Tibial artery (tissue), 4 donors: Measurements from ENCODE around the gene ENPP3.

Experiments used
- DNase-seq, 2 donors: peaks; one replicate each; pipeline ENCODE4 v3.0.0-alpha.2; 2019
- H3K27ac ChIP-seq, 2 donors: fragments of 200-600 bp; sonication (generic) in 1 of 2; 1 replicate in 1 of 2; 2 replicates in 1 of 2; pipeline ENCODE4 v1.5.1; 2018 to 2019; ENCODE audit warnings: mild to moderate bottlenecking in 1 of 2
- H3K27me3 ChIP-seq, 2 donors: fragments of 200-600 bp; sonication (generic) in 1 of 2; one replicate each; pipeline versions ENCODE4 v1.5.1 to v1.6.0; 2016 to 2019
- H3K36me3 ChIP-seq, 3 donors: fragments of 200-600 bp; sonication (generic) in 2 of 3; one replicate each; pipeline ENCODE4 v1.5.1; 2016 to 2019; ENCODE audit warnings: mild to moderate bottlenecking in 2 of 3
- H3K4me1 ChIP-seq, 4 donors: fragments of 200-600 bp; sonication (generic) in 2 of 4; 1 replicate in 3 of 4; 2 replicates in 1 of 4; pipeline ENCODE4 v1.5.1; 2016 to 2019
- H3K4me3 ChIP-seq, 2 donors: fragments of 200-600 bp; sonication (generic) in 1 of 2; 1 replicate in 1 of 2; 2 replicates in 1 of 2; pipeline ENCODE4 v1.5.1; 2018 to 2019; ENCODE audit warnings: mild to moderate bottlenecking in 2 of 2
- H3K9me3 ChIP-seq, 3 donors: fragments of 200-600 bp; sonication (generic) in 1 of 3; one replicate each; pipeline ENCODE4 v1.5.1; 2016 to 2019
- intact Hi-C: fragments of 100-400 bp; cut with DNase I; formaldehyde crosslinking; loops from one replicate; pipeline ENCODE4 v1.15.0; 2023; ENCODE audit warnings: low total_unique reads
- TF ChIP-seq, protein P1 (sequence below), 2 experiments: fragments of 200-600 bp in 1 of 2; fragments of 450-650 bp in 1 of 2; IDR thresholded peaks; one replicate each; pipeline ENCODE4 v1.5.1; 2017 to 2019; ENCODE audit warnings: antibody characterized with exemption in 2 of 2, mild to moderate bottlenecking in 1 of 2, moderate library complexity in 1 of 2

The ENPP3 gene

DNA sequence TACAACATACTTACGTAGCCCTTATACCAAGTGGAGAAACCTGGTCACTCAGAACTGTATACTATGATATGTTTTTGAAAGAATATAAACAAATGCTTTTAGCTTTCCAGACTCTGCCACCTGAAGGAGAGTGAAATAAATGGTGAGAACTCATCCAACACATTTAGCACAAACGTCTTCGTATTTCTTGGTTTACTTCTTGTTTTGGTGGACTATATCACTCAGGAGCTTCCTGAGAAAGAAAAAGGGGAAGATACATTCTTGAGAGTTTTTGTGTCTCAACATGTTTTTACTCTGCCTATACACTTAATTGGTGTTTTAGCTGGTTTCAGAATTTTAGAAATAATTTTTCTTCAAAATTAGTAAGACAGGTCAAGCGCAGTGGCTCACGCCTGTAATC is 93.2 kb downstream of the ENPP3 start:
- DNase-seq, result no peak
- intact Hi-C loops, result no loop called here
- Histone ChIP-seq H3K36me3 (no peaks in the 10 kb centered on the region), H3K4me1 (peaks cover 0 to 5% (median 1%) of the 10 kb centered on the region in 4 donors), H3K4me3 (no peak overlapping the region), H3K27ac (no peak overlapping the region), H3K9me3 (no peaks in the 10 kb centered on the region), H3K27me3 (no peaks in the 10 kb centered on the region)
- TF ChIP-seq, protein P1, sequence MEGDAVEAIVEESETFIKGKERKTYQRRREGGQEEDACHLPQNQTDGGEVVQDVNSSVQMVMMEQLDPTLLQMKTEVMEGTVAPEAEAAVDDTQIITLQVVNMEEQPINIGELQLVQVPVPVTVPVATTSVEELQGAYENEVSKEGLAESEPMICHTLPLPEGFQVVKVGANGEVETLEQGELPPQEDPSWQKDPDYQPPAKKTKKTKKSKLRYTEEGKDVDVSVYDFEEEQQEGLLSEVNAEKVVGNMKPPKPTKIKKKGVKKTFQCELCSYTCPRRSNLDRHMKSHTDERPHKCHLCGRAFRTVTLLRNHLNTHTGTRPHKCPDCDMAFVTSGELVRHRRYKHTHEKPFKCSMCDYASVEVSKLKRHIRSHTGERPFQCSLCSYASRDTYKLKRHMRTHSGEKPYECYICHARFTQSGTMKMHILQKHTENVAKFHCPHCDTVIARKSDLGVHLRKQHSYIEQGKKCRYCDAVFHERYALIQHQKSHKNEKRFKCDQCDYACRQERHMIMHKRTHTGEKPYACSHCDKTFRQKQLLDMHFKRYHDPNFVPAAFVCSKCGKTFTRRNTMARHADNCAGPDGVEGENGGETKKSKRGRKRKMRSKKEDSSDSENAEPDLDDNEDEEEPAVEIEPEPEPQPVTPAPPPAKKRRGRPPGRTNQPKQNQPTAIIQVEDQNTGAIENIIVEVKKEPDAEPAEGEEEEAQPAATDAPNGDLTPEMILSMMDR (IDR thresholded peaks at IDR 0.05), result no peak

DNA sequence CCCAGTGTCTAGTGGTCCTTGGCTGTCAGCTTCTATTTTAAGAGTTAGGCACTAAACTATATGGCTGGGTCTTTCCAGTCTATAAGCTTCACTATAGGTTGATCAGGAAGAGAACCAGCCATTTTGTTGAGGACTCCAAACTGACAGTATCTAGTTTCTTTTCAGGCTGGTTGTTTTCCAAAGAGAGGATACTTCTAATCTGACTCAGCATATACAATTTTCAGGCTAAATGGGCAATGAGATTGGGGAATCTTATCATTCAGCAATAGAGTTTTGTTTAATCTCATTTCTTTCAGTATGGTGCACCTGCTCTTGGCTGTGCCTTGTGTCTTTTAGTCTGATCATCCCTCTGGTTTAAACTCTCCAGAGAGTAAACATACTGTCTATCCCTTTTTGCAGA is 94.1 kb downstream of the ENPP3 start:
- H3K36me3 ChIP-seq, result no peaks in the 10 kb centered on the region
- no peak for DNase-seq
- H3K9me3 ChIP-seq, result no peaks in the 10 kb centered on the region
- no peak overlapping the region for H3K4me3 ChIP-seq
- H3K27ac ChIP-seq, result no peak overlapping the region
- TF ChIP-seq, protein P1 (IDR thresholded peaks at IDR 0.05), result no peak
- H3K27me3 ChIP-seq, result no peaks in the 10 kb centered on the region
- intact Hi-C loops, result no loop called here
- peaks cover 0 to 5% (median 1%) of the 10 kb centered on the region in 4 donors for H3K4me1 ChIP-seq

DNA sequence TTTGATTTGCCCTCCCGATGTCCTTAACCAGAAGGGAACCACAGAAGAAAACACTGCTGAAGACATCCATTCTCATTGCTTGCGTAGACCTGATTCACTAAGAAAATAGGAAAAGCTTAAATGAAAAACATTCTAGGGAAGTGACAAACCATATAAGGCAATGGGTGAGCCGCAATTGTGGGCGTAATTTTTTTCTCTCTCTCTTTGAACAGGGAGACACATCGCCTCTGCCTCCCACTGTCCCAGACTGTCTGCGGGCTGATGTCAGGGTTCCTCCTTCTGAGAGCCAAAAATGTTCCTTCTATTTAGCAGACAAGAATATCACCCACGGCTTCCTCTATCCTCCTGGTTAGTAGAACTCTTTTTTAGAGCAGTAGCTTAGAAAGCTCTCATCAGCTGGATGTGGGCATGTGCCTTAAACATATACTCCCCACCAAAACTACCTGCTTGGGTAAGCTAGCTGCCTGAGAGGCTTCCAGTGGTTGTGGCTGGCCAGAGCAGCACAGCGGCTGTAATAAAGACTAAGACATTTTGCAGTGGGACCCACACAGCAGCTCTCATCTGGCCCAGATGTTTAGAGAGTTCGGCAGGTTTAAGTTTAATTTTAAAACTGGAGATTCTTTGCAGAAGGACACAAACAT is 96.4 kb downstream of the ENPP3 start:
- H3K27ac ChIP-seq, result peak overlapping the region in 1 of 2 donors; percentile 32
- H3K4me3 ChIP-seq, result peak overlapping the region; percentile 8 to 10
- TF ChIP-seq, protein P1 (IDR thresholded peaks at IDR 0.05), result no peak
- no peak for DNase-seq
- no peaks in the 10 kb centered on the region for H3K27me3 ChIP-seq
- peaks cover 0 to 5% (median 1%) of the 10 kb centered on the region in 4 donors for H3K4me1 ChIP-seq
- no peaks in the 10 kb centered on the region for H3K9me3 ChIP-seq
- intact Hi-C loops, result no loop called here
- H3K36me3 ChIP-seq, result no peaks in the 10 kb centered on the region

DNA sequence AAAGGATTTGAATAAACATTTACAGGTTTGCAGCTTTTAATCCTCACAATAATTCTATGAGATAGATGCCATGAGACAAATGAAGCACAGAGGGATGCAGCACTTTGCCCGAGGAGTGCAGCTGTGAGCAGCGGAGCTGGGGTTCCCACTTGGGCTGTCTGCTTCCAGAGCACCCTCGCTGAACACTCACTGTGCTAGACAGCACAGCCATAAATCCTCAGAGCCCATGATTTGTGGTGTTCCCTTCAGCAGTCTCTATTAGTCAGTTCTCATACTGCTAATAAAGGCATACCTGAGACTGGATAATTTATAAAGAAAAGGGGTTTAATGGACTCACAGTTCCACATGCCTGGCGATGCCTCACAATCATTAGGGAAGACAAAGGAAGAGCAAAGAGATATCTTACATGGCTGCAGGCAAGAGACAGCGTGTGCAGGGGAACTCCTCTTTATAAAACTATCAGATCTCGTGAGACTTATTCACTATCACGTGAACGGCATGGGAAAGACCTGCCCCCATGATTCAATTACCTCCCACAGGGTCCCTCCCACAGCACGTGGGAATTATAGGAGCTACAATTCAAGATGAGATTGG is 99.0 kb downstream of the ENPP3 start:
- no peak for DNase-seq
- Histone ChIP-seq H3K27me3 (no peaks in the 10 kb centered on the region), H3K4me1 (peaks cover 0 to 5% (median 1%) of the 10 kb centered on the region in 4 donors), H3K4me3 (no peak overlapping the region), H3K27ac (no peak overlapping the region), H3K36me3 (no peaks in the 10 kb centered on the region), H3K9me3 (no peaks in the 10 kb centered on the region)
- TF ChIP-seq, protein P1 (IDR thresholded peaks at IDR 0.05), result no peak
- intact Hi-C loops, result no loop called here

DNA sequence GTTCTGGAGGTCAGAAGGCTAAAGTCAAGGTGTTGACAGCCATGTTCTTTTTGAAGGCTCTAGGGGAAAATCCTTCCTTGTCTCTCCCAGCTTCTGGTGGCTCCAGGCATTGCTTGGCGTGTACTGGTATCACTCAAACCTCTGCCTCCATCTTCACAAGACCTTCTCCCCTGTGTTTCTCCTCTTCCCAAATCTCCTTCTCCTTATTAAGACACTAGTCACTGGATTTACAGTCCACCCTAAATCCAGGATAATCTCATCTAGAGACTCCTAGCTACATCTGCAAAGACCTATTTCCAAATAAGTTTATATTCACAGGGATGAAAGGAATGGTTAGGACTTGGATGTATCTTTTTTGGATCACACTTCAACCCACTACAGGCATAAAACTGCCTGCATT is 99.7 kb downstream of the ENPP3 start:
- Histone ChIP-seq H3K27me3 (no peaks in the 10 kb centered on the region), H3K27ac (no peak overlapping the region), H3K4me1 (peaks cover 0 to 5% (median 1%) of the 10 kb centered on the region in 4 donors), H3K4me3 (no peak overlapping the region), H3K9me3 (no peaks in the 10 kb centered on the region), H3K36me3 (no peaks in the 10 kb centered on the region)
- TF ChIP-seq, protein P1 (IDR thresholded peaks at IDR 0.05), result no peak
- intact Hi-C loops, result no loop called here
- DNase-seq, result no peak
